ENCODE measurements around the gene LNX1.
A peak's percentile ranks its signal among the peaks of the same experiment; 100 is the strongest.
"Not testable (repeated sequence)": the region's sequence is repeated elsewhere in the genome, so short reads cannot be mapped to it uniquely, and the experiment has no call there.

The LNX1 gene

GRCh38 chr4:53490965-53491622, 100.2 kb downstream of the LNX1 start:
- DNase-seq: peak; percentile 94

- DNase-seq: peak; percentile 88
These were observed 100.9 kb downstream of the LNX1 start for GRCh38 chr4:53490161-53490956.

- DNase-seq: peak; percentile 77
These were observed 101.9 kb downstream of the LNX1 start for GRCh38 chr4:53489279-53489889.

DNA sequence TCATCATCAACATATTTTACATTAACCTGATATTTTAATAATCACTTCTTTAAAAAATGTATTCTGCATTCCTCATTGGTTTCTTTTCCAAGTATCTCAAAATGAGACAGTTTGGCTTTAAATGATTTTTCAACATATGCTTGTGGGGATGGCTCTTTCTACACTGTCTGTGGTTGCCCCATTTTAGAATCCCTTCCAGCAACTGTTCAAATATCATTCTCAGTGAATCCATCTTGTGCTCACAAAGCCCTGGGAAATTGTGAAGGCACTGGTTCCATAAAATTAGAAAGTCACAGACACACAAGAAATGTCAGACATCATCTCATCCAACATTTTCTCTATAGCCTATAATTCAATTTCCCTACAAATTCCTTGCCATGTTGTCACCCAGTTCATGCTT, 103.5 kb downstream of the LNX1 start:
- no peak for DNase-seq

DNA sequence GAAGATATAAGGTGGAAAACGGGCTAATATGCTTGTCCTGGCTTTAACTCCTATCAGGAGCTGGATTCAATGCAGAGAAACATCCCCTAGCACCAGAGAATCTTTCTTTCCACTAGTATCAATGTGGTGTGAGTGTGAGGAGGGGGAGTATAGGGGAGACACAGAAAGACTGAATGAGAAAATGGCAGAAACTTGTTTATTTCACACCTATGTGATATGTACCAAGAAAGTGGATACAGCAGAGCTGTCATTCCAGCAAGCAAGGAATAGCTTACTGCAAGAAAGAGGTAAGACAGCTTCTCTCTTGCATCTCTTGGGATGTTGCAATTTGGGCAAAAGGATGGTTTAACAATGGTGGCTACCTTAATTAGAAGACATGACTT, 105.6 kb downstream of the LNX1 start:
- no peak for DNase-seq

DNA sequence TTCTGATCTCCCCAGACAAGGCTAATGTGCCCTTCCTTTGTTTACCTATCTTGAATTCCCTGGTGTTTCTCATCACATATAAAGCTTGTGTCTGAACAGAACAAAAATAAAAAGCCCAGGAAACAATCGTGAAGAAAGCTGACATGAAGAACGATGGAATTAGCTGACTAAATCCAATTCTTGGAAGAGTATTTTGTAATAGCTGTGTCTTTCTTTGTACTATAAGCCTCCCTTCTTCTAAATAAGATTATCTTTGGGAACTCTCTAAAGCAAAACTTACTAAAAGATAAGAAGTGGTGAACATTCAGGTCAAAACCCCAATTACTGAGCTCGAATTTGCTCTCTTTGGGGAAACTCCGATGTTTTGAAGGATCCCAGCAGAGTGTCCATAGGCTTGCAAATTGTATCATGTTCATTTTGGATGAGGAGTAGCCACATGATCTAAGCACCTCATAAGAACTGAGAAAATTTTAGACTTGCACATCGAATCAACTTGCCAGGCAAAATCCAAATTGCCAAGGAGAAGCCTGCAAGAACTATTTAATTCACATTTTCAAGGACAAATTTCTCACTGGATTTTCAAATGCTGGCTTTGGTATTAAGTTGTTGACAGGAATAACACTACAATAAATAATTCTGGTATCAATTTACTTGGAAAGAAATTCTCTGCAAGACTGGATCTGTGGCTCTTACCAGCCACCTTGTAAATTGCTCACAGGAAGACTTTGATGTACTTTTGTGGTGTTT, 106.2 kb downstream of the LNX1 start:
- no peak for DNase-seq

DNA sequence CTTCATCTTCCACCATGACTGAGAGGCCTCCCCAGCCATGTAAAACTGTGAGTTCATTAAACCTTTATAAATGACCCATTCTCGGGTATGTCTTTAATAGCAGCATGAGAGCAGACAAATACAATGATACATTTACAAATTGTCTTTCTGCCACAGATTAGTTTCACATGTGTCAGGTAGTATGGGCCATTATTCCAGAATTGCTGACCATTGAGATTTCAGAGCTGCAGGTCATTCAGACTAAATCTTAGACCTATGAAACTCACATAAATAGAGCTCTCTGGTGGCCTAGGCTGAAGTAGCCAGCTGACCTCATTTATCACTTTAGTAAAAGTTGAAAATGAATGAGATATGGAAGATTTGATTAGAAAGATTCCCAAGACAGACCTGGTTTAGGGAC, 108.0 kb downstream of the LNX1 start:
- no peak for DNase-seq

GRCh38 chr4:53481586-53481985, 109.7 kb downstream of the LNX1 start:
- no peak for DNase-seq

GRCh38 chr4:53480909-53481308, 110.4 kb downstream of the LNX1 start:
- DNase-seq: peak; percentile 32

DNA sequence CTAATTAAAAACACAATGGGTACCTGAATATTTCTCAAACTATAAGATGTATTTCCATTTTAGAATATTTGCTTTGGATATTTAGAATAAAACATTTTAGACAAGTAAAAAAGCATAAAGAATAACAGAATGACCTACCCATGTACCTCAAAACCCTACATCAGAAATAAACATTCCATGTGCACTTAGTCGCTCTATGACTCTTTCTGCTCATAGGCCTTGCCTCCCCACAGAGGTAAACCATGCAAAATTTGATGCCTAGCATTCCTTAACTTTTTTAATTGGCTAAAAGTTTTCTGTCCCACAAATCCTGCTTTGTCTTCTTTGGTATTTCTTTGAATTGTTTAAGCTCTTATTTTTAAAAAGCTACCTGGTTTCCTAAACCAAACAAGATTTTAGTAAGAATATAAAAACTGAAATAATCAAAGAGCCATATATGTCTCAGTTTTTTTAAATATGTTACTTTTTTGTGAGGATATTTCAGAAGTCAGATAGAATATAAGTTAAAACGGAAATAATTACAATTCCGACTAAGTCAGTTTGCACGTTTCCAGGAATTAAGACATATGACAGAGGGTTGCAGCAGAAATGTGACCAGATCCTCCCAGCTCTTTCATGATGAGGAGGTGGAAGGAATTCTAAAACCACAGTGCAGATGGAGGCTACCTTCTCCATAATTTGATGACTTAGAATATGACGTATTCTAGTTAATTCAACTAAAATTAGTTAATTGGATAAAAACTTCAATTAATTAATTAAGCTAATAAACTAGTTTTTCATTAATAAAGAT, 111.4 kb downstream of the LNX1 start:
- DNase-seq: peak; percentile 87

- peak; percentile 92 for DNase-seq
These were observed 112.4 kb downstream of the LNX1 start for GRCh38 chr4:53478671-53479456.

- DNase-seq: peak; percentile 11
These were observed 113.7 kb downstream of the LNX1 start for GRCh38 chr4:53477636-53478035.

- no peak for DNase-seq
These were observed 114.2 kb downstream of the LNX1 start for GRCh38 chr4:53477038-53477565.

GRCh38 chr4:53476232-53477037, 114.9 kb downstream of the LNX1 start:
- peak; percentile 99 for DNase-seq

DNA sequence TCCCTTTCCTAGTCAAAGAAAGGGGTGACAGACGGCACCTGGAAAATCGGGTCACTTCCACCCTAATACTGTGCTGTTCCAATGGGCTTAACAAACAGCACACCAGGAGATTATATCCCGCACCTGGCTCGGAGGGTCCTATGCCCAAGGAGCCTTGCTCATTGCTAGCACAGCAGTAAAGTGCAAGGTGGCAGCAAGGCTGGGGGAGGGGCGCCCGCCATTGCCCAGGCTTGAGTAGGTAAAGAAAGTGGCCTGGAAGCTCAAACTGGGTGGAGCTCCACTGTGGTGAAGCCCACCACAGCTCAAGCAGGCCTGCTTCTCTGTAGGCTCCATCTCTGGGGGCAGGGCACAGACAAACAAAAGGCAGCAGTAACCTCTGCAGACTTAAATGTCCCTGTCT, 124.7 kb downstream of the LNX1 start:
- DNase-seq: not testable (repeated sequence)

DNA sequence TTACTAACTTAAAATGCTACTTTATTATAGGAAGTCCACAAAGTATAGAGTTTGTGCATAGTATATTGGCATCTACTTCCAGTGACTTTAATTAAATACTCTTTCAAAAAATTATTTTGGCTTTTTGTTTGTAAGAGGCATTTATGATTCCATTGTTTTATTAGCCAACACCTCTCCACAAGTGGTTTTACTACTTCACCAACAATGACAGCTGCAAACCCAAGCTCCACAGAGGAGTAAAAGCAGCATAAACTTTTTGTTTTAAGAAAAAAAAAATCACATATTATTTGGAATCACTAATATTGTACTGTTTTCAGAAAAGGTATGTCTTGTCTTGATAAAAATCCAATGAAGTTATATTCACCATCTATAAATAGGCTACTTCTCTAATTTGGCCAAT, 125.4 kb downstream of the LNX1 start:
- DNase-seq: no peak

DNA sequence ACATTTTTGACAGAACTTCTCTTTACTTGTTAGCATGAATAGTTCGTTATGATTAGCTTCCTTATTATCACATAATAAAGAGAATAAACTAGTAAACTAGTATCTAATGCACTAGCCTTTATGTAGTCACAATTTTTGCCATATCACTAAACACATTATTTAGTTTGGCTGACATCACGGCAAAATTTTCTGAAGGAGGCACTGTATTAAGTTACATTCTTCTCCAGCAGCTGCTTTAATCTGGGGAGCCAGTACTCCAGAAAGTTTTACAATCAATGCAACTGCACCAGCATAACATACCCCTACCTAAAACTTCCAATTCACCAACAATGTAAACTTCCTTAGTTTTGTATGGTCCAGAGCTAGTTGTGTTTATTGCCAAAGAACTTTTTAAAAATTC, 126.0 kb downstream of the LNX1 start:
- no peak for DNase-seq

GRCh38 chr4:53463340-53463739, 127.9 kb downstream of the LNX1 start:
- peak; percentile 29 for DNase-seq

- no peak for DNase-seq
These were observed 130.0 kb downstream of the LNX1 start for GRCh38 chr4:53461244-53461643.

DNA sequence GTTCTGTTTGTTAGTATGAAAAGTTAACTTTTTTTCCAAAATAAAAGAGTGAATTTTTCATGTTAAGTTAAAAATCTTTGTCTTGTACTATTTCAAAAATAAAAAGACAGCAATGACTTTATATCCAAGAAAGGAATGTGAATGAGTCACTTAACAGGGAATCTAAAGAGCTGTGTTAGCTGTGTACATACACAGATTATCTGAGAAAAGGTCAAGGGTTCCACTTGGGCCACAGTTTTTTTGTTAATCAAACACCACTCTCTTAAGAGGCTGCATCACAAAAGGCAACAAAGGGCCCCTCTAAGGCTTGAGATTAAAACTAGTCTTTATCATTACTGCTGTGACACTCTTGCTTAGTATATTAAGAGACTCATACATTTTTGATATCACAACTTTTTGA, 131.7 kb downstream of the LNX1 start:
- peak; percentile 53 for DNase-seq

DNA sequence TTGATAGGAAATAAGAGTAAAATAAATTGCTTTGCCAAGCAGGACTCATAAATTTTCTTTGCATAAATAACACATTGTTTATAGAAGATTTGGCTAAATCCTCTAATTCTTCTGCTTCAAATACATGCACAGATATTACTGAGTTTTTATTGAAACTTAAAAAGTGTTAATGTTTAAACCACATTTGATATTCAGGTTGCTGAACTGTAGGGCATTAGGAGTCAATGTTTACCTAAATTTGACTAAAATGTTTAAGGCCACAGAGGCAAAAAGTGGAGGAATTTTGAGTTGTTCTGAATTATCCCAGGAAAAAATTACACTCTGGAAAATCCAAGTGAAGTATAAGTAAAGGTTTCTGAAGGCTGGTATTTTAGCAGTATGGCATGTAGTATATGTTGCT, 135.1 kb downstream of the LNX1 start:
- DNase-seq: no peak
